Sigmoid colon (tissue), 7 donors: Measurements from ENCODE around the gene THSD7A. TPM values are rescaled to one million over a fixed set of nuclear protein-coding genes. Genes with fewer than 3 reads are reported as not detected.

Source experiments
- DNase-seq: peaks from one replicate; pipeline ENCODE4 v3.0.0-alpha.2; 2019
- H3K27ac ChIP-seq, 4 donors: fragments of 200-600 bp; sonication (generic); one replicate each; pipeline ENCODE4 v1.5.1; 2016 to 2019; ENCODE audit warnings: mild to moderate bottlenecking in 1 of 4
- H3K27me3 ChIP-seq, 3 donors: fragments of 200-600 bp; sonication (generic); one replicate each; pipeline ENCODE4 v1.5.1; 2019; ENCODE audit warnings: mild to moderate bottlenecking in 1 of 3
- H3K36me3 ChIP-seq, 4 donors: fragments of 200-600 bp; sonication (generic); one replicate each; pipeline ENCODE4 v1.5.1; 2016 to 2019
- H3K4me1 ChIP-seq, 4 donors: fragments of 200-600 bp; sonication (generic); one replicate each; pipeline ENCODE4 v1.5.1; 2017 to 2019
- H3K4me3 ChIP-seq, 4 donors: fragments of 200-600 bp; sonication (generic); one replicate each; pipeline ENCODE4 v1.5.1; 2017 to 2019; ENCODE audit warnings: mild to moderate bottlenecking in 2 of 4, moderate library complexity in 1 of 4
- H3K9me3 ChIP-seq, 4 donors: fragments of 200-600 bp in 3 of 4; sonication (generic) in 3 of 4; one replicate each; pipeline versions ENCODE4 v1.5.1 to v1.6.1; 2013 to 2019
- EP300 ChIP-seq, 4 donors: sonication (generic); formaldehyde crosslinking; IDR thresholded peaks; one replicate each; pipeline ENCODE4 v1.6.1; 2017; ENCODE audit warnings: antibody characterized with exemption in 4 of 4
- POLR2A ChIP-seq, 2 donors: fragments of 450-650 bp; IDR thresholded peaks; one replicate each; pipeline ENCODE4 v1.6.1; 2016; ENCODE audit warnings: antibody characterized with exemption in 2 of 2, mild to moderate bottlenecking in 2 of 2, moderate library complexity in 2 of 2
- POLR2AphosphoS5 ChIP-seq, 4 donors: sonication (generic); formaldehyde crosslinking; IDR thresholded peaks; one replicate each; pipeline ENCODE4 v1.6.1; 2017; ENCODE audit warnings: antibody characterized with exemption in 4 of 4
- WGBS, 2 donors: extraction: QIAGEN DNeasy Blood & Tissue Kit; methylation state at CpG; one replicate each; pipeline ENCODE4 v1.1.7; 2013; 5-methylcytosine and 5-hydroxymethylcytosine counted together
- intact Hi-C: fragments of 100-400 bp; cut with DNase I; formaldehyde crosslinking; loops from one replicate; pipeline ENCODE4 v1.15.1; 2023
- polyA plus RNA-seq, 3 donors: library from polyadenylated mRNA; stranded (reverse); fragments of 200-250 nt; gene quantifications; one replicate each; pipeline ENCODE4 v1.2.3, GENCODE V29; 2013
- total RNA-seq, 4 donors: library from RNA; depleted of rRNA; stranded (reverse); fragments of >200 nt; gene quantifications; one replicate each; pipeline ENCODE4 v1.1.0, GENCODE V29; 2016
- TF ChIP-seq, protein P1 (sequence below), 4 experiments: fragments of 450-650 bp in 3 of 4; fragments of 200-600 bp in 1 of 4; IDR thresholded peaks; one replicate each; pipeline ENCODE4 v1.5.1; 2016 to 2019; ENCODE audit warnings: antibody characterized with exemption in 4 of 4, mild to moderate bottlenecking in 3 of 4, moderate library complexity in 2 of 4
- donor health status: healthy with polysubstance abuse.
- donor health status: Bipolar disorder and iron deficiency.
- donor health status: healthy.

Gene THSD7A
- total and polyA plus RNA-seq, 7 donors = under 0.01 to 6.9 (median 5.0) TPM

- WGBS, 2 donors = 72 to 84% methylated on average over 3 of the region's 3 CpGs
- Histone ChIP-seq H3K4me3 (no peak overlapping the region), H3K4me1 (no peaks in the 10 kb centered on the region), H3K9me3 (no peaks in the 10 kb centered on the region), H3K27ac (no peak overlapping the region), H3K27me3 (no peaks in the 10 kb centered on the region), H3K36me3 (peaks cover 0 to 2% (median 0%) of the 10 kb centered on the region in 4 donors)
- no peak for DNase-seq
- TF ChIP-seq POLR2A (IDR thresholded peaks at IDR 0.05) (no peak), POLR2AphosphoS5 (IDR thresholded peaks at IDR 0.05) (no peak), EP300 (IDR thresholded peaks at IDR 0.05) (no peak)
- TF ChIP-seq, protein P1, sequence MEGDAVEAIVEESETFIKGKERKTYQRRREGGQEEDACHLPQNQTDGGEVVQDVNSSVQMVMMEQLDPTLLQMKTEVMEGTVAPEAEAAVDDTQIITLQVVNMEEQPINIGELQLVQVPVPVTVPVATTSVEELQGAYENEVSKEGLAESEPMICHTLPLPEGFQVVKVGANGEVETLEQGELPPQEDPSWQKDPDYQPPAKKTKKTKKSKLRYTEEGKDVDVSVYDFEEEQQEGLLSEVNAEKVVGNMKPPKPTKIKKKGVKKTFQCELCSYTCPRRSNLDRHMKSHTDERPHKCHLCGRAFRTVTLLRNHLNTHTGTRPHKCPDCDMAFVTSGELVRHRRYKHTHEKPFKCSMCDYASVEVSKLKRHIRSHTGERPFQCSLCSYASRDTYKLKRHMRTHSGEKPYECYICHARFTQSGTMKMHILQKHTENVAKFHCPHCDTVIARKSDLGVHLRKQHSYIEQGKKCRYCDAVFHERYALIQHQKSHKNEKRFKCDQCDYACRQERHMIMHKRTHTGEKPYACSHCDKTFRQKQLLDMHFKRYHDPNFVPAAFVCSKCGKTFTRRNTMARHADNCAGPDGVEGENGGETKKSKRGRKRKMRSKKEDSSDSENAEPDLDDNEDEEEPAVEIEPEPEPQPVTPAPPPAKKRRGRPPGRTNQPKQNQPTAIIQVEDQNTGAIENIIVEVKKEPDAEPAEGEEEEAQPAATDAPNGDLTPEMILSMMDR (IDR thresholded peaks at IDR 0.05) = no peak
- intact Hi-C loops = no loop called here
Observed at GRCh38 chr7:11480143-11480542, 351.9 kb downstream of the THSD7A start.

- H3K4me1 ChIP-seq = no peaks in the 10 kb centered on the region
- no peak for DNase-seq
- WGBS, 2 donors = 87 to 88% methylated on average over 3 of the region's 3 CpGs
- H3K27ac ChIP-seq = no peak overlapping the region
- intact Hi-C loops = no loop called here
- no peaks in the 10 kb centered on the region for H3K9me3 ChIP-seq
- peaks cover 0 to 2% (median 0%) of the 10 kb centered on the region in 4 donors for H3K36me3 ChIP-seq
- no peak overlapping the region for H3K4me3 ChIP-seq
- TF ChIP-seq POLR2A (IDR thresholded peaks at IDR 0.05) (no peak), EP300 (IDR thresholded peaks at IDR 0.05) (no peak), POLR2AphosphoS5 (IDR thresholded peaks at IDR 0.05) (no peak)
- TF ChIP-seq, protein P1 (IDR thresholded peaks at IDR 0.05) = no peak
- H3K27me3 ChIP-seq = no peaks in the 10 kb centered on the region
Observed at GRCh38 chr7:11478882-11479281, 353.1 kb downstream of the THSD7A start.

DNA sequence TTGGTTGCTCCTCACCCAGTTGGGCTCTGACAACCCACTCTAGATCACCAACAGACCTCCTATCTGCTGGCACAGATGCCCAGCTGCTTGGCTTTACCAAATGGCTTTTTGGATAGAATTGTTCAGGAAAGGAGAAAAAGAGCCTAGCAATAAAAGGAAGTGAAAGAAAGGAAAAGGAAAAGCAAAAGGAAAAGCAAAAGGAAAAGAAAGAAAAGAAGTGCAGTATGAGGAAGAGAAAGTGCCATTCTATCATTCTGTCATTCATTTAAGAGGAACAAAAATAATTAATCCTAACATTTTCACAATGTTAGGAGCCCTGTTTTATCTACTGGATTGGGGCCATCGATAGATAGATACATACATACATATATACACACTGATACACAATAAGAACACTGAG, 353.6 kb downstream of the THSD7A start:
- H3K27me3 ChIP-seq = no peaks in the 10 kb centered on the region
- no peaks in the 10 kb centered on the region for H3K4me1 ChIP-seq
- TF ChIP-seq POLR2A (IDR thresholded peaks at IDR 0.05) (no peak), EP300 (IDR thresholded peaks at IDR 0.05) (no peak), POLR2AphosphoS5 (IDR thresholded peaks at IDR 0.05) (no peak)
- TF ChIP-seq, protein P1 (IDR thresholded peaks at IDR 0.05) = no peak
- no peak overlapping the region for H3K27ac ChIP-seq
- intact Hi-C loops = no loop called here
- whole genome bisulfite sequencing, 2 donors = 85 to 94% methylated on average over 1 of the region's 1 CpG
- H3K36me3 ChIP-seq = peaks cover 0 to 2% (median 0%) of the 10 kb centered on the region in 4 donors
- no peak overlapping the region for H3K4me3 ChIP-seq
- no peaks in the 10 kb centered on the region for H3K9me3 ChIP-seq
- no peak for DNase-seq

- intact Hi-C loops = loop anchor here (2.0 kb wide), 1 partner anchor 30 kb away; no protein-coding TSS in a partner anchor
- Histone ChIP-seq H3K4me3 (no peak overlapping the region), H3K36me3 (no peaks in the 10 kb centered on the region), H3K27ac (no peak overlapping the region), H3K9me3 (no peaks in the 10 kb centered on the region), H3K4me1 (no peaks in the 10 kb centered on the region), H3K27me3 (no peaks in the 10 kb centered on the region)
- TF ChIP-seq, protein P1 (IDR thresholded peaks at IDR 0.05) = no peak
- no peak for TF ChIP-seq POLR2A (IDR thresholded peaks at IDR 0.05)
- no peak for TF ChIP-seq POLR2AphosphoS5 (IDR thresholded peaks at IDR 0.05)
- no peak for TF ChIP-seq EP300 (IDR thresholded peaks at IDR 0.05)
- no peak for DNase-seq
- 68 to 85% methylated on average over 6 of the region's 6 CpGs for WGBS, 2 donors
Observed at GRCh38 chr7:11474902-11475585, 357.0 kb downstream of the THSD7A start.
